SK-N-SH (cell line): ENCODE data around the gene BBLN.

Experiments
- SIN3A ChIP-seq: IDR thresholded peaks from 2 replicates; pipeline ENCODE4 v1.6.1; 2012; ENCODE audit warnings: low read depth, mild to moderate bottlenecking, low read length, moderate library complexity, borderline replicate concordance
- TF ChIP-seq, protein P1 (sequence below): fragments of 200-600 bp; sonication (generic); IDR thresholded peaks from 2 replicates; pipeline ENCODE4 v1.6.1; 2017; ENCODE audit warnings: antibody characterized with exemption, mild to moderate bottlenecking, moderate library complexity

- TF ChIP-seq, protein P1, sequence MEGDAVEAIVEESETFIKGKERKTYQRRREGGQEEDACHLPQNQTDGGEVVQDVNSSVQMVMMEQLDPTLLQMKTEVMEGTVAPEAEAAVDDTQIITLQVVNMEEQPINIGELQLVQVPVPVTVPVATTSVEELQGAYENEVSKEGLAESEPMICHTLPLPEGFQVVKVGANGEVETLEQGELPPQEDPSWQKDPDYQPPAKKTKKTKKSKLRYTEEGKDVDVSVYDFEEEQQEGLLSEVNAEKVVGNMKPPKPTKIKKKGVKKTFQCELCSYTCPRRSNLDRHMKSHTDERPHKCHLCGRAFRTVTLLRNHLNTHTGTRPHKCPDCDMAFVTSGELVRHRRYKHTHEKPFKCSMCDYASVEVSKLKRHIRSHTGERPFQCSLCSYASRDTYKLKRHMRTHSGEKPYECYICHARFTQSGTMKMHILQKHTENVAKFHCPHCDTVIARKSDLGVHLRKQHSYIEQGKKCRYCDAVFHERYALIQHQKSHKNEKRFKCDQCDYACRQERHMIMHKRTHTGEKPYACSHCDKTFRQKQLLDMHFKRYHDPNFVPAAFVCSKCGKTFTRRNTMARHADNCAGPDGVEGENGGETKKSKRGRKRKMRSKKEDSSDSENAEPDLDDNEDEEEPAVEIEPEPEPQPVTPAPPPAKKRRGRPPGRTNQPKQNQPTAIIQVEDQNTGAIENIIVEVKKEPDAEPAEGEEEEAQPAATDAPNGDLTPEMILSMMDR = no peak
- no peak for TF ChIP-seq SIN3A
Observed at GRCh38 chr9:128182893-128183588, 23.0 kb downstream of the BBLN start.
